NB4 (cell line): ENCODE measurements around the gene CCDC177.

Experiments used
- POLR2A ChIP-seq: IDR thresholded peaks from 2 replicates; pipeline ENCODE4 v1.6.1; 2011; ENCODE audit warnings: mild to moderate bottlenecking; ENCODE audit not compliant: insufficient read length; ENCODE audit errors: extremely low read depth
- TF ChIP-seq, protein P1 (sequence below): IDR thresholded peaks from one replicate; pipeline ENCODE4 v1.5.1; 2012; ENCODE audit warnings: low read depth, low read length

GRCh38 chr14:69560826-69561225 is 13.8 kb downstream of the CCDC177 start:
- no peak for TF ChIP-seq POLR2A
- TF ChIP-seq, protein P1, sequence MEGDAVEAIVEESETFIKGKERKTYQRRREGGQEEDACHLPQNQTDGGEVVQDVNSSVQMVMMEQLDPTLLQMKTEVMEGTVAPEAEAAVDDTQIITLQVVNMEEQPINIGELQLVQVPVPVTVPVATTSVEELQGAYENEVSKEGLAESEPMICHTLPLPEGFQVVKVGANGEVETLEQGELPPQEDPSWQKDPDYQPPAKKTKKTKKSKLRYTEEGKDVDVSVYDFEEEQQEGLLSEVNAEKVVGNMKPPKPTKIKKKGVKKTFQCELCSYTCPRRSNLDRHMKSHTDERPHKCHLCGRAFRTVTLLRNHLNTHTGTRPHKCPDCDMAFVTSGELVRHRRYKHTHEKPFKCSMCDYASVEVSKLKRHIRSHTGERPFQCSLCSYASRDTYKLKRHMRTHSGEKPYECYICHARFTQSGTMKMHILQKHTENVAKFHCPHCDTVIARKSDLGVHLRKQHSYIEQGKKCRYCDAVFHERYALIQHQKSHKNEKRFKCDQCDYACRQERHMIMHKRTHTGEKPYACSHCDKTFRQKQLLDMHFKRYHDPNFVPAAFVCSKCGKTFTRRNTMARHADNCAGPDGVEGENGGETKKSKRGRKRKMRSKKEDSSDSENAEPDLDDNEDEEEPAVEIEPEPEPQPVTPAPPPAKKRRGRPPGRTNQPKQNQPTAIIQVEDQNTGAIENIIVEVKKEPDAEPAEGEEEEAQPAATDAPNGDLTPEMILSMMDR: no peak
